HCT116 (cell line): ENCODE results near the gene CYP21A2. TPM values are rescaled to one million over a fixed set of nuclear protein-coding genes. Genes with fewer than 3 reads are reported as not detected.

Experiments used
- ATAC-seq: fragments of 200-7000 bp; cut with Tn5 transposase; 2 replicates; pipeline ENCODE4 v1.9.1; 2020; ENCODE audit warnings: mild to moderate bottlenecking, moderate library complexity
- BruUV-seq: library from RNA; stranded (reverse); fragments of 400-500 nt; replicated peaks from 2 replicates; lab custom pipeline; 2021; lab: Mats Ljungman, UMichigan
- CTCF ChIA-PET: fragments of 300-600 bp; sonication (Branson Sonifier 250); formaldehyde crosslinking; loops from one replicate; lab custom pipeline; 2021; ENCODE audit warnings: antibody characterized with exemption; lab: Charles Lee
- POLR2A ChIA-PET: fragments of 300-600, 350-600 bp; sonication (Branson Sonifier 250); formaldehyde crosslinking; loops from one replicate; lab custom pipeline; 2021; ENCODE audit warnings: antibody characterized with exemption; lab: Charles Lee
- RAD21 ChIA-PET, 2 experiments: fragments of 300-600 bp; sonication (Branson Sonifier 250); formaldehyde crosslinking; loops; one replicate each; lab custom pipeline; 2023; ENCODE audit warnings: low total read pairs in 2 of 2; ENCODE audit not compliant: uncharacterized antibody in 2 of 2, unreplicated experiment in 2 of 2, low non-redundant PET in 1 of 2; lab: Charles Lee
- DNase-seq: peaks from one replicate; pipeline ENCODE4 v3.0.0-alpha.2; 2010; ENCODE audit warnings: low read depth, low spot score
- H2AFZ ChIP-seq: fragments of 200-600 bp; shearing (Covaris generic), sonication (generic); 2 replicates; pipeline ENCODE4 v1.6.1; 2017; ENCODE audit warnings: low read depth, mixed run types, mixed read lengths, antibody characterized with exemption, low read length; ENCODE audit not compliant: poor library complexity, severe bottlenecking
- H3K27ac ChIP-seq: 2 replicates; pipeline ENCODE4 v1.5.1; 2012; ENCODE audit warnings: low read depth, low read length
- H3K27me3 ChIP-seq: fragments of 200-600 bp; sonication (generic); 2 replicates; pipeline ENCODE4 v1.6.1; 2016; ENCODE audit warnings: mixed run types, low read length, mixed read lengths; ENCODE audit not compliant: insufficient read depth
- H3K36me3 ChIP-seq, 2 experiments: fragments of 200-500 bp in 1 of 2; fragments of 200-600 bp in 1 of 2; sonication (Bioruptor generic) in 1 of 2; sonication (generic) in 1 of 2; 2 replicates each; pipeline versions ENCODE4 v1.5.1 to v1.6.1; 2014 to 2016; ENCODE audit warnings: low read length in 2 of 2, inconsistent platforms in 1 of 2, mixed read lengths in 1 of 2, mixed run types in 1 of 2; ENCODE audit not compliant: insufficient read depth in 2 of 2, control insufficient read depth in 1 of 2
- H3K4me1 ChIP-seq, 2 experiments: fragments of 200-600 bp in 1 of 2; sonication (generic) in 1 of 2; 2 replicates each; pipeline versions ENCODE4 v1.5.1 to v1.6.1; 2012 to 2017; ENCODE audit warnings: low read length in 2 of 2, inconsistent platforms in 1 of 2, mild to moderate bottlenecking in 1 of 2, mixed read lengths in 1 of 2, mixed run types in 1 of 2, moderate library complexity in 1 of 2; ENCODE audit not compliant: insufficient read depth in 2 of 2, control insufficient read depth in 1 of 2
- H3K4me2 ChIP-seq: fragments of 200-600 bp; sonication (generic); 2 replicates; pipeline ENCODE4 v1.6.1; 2017; ENCODE audit warnings: mixed run types, low read length, mixed read lengths
- H3K4me3 ChIP-seq, 2 experiments: fragments of 200-600 bp in 1 of 2; sonication (generic) in 1 of 2; replicated peaks in 1 of 2; 2 replicates each; pipeline ENCODE4 v1.5.1; 2011 to 2016; ENCODE audit warnings: low read length in 2 of 2, control low read depth in 1 of 2, low read depth in 1 of 2, mild to moderate bottlenecking in 1 of 2, mixed read lengths in 1 of 2, mixed run types in 1 of 2
- H3K79me2 ChIP-seq: fragments of 200-600 bp; sonication (generic); 2 replicates; pipeline ENCODE4 v1.6.1; 2017; ENCODE audit warnings: mild to moderate bottlenecking, mixed run types, low read length, moderate library complexity, mixed read lengths; ENCODE audit not compliant: insufficient read depth
- H3K9ac ChIP-seq: fragments of 200-600 bp; sonication (generic); 2 replicates; pipeline ENCODE4 v1.6.1; 2016; ENCODE audit warnings: low read length, mixed read lengths
- H3K9me2 ChIP-seq: fragments of 200-600 bp; sonication (generic), shearing (Covaris generic); 2 replicates; pipeline ENCODE4 v1.6.1; 2017; ENCODE audit warnings: mixed run types, mild to moderate bottlenecking, moderate library complexity; ENCODE audit not compliant: insufficient read depth
- H3K9me3 ChIP-seq, 2 experiments: fragments of 200-500 bp in 1 of 2; fragments of 200-600 bp in 1 of 2; sonication (Bioruptor generic) in 1 of 2; sonication (generic) in 1 of 2; 2 replicates each; pipeline ENCODE4 v1.6.1; 2014 to 2017; ENCODE audit warnings: low read length in 2 of 2, mixed read lengths in 2 of 2, inconsistent platforms in 1 of 2, low read depth in 1 of 2, mild to moderate bottlenecking in 1 of 2, mixed run types in 1 of 2, moderate library complexity in 1 of 2; ENCODE audit not compliant: control insufficient read depth in 1 of 2, insufficient read depth in 1 of 2
- H4K20me1 ChIP-seq: fragments of 200-600 bp; sonication (generic), shearing (Covaris generic); 2 replicates; pipeline ENCODE4 v1.6.1; 2017; ENCODE audit warnings: mixed run types, mild to moderate bottlenecking, moderate library complexity; ENCODE audit not compliant: insufficient read depth
- ATF3 ChIP-seq: IDR thresholded peaks from 2 replicates; pipeline ENCODE4 v1.6.1; 2012
- CBX3 ChIP-seq: IDR thresholded peaks from 2 replicates; pipeline ENCODE4 v1.6.1; 2012; ENCODE audit warnings: low read depth
- CEBPB ChIP-seq: IDR thresholded peaks from 2 replicates; pipeline ENCODE4 v1.6.1; 2012; ENCODE audit warnings: low read depth
- CTCF ChIP-seq, 3 experiments: fragments of 200-600 bp in 1 of 3; sonication (generic) in 1 of 3; IDR thresholded peaks in 2 of 3; conservative IDR thresholded peaks in 1 of 3; 2 replicates each; pipeline ENCODE4 v1.5.1; 2012 to 2017; ENCODE audit warnings: low read depth in 2 of 3, low read length in 2 of 3, antibody characterized with exemption in 1 of 3, borderline replicate concordance in 1 of 3, control low read depth in 1 of 3, mild to moderate bottlenecking in 1 of 3, mixed read lengths in 1 of 3, mixed run types in 1 of 3, moderate library complexity in 1 of 3; ENCODE audit not compliant: insufficient read depth in 1 of 3
- EGR1 ChIP-seq: IDR thresholded peaks from 2 replicates; pipeline ENCODE4 v1.6.1; 2012; ENCODE audit warnings: low read depth
- ELF1 ChIP-seq: IDR thresholded peaks from 2 replicates; pipeline ENCODE4 v1.6.1; 2012; ENCODE audit warnings: low read depth, borderline replicate concordance
- EZH2 ChIP-seq: fragments of 200-600 bp; sonication (generic); IDR thresholded peaks from 2 replicates; pipeline ENCODE4 v1.6.1; 2017; ENCODE audit warnings: antibody characterized with exemption, mixed run types
- JUND ChIP-seq: IDR thresholded peaks from 2 replicates; pipeline ENCODE4 v1.6.1; 2012
- MAX ChIP-seq: IDR thresholded peaks from 2 replicates; pipeline ENCODE4 v1.6.1; 2012
- POLR2A ChIP-seq: IDR thresholded peaks from 2 replicates; pipeline ENCODE4 v1.7.0; 2011; ENCODE audit warnings: borderline replicate concordance; ENCODE audit not compliant: insufficient read depth, insufficient read length; ENCODE audit errors: extremely low read depth
- POLR2AphosphoS5 ChIP-seq: IDR thresholded peaks from 2 replicates; pipeline ENCODE4 v1.6.1; 2011; ENCODE audit warnings: mild to moderate bottlenecking, low read depth, low read length, moderate library complexity
- REST ChIP-seq: IDR thresholded peaks from 2 replicates; pipeline ENCODE4 v1.6.1; 2012; ENCODE audit warnings: low read depth
- SIN3A ChIP-seq: IDR thresholded peaks from 2 replicates; pipeline ENCODE4 v1.6.1; 2012; ENCODE audit warnings: low read depth
- SP1 ChIP-seq: IDR thresholded peaks from 2 replicates; pipeline ENCODE4 v1.6.1; 2012; ENCODE audit warnings: low read depth
- TCF7L2 ChIP-seq: IDR thresholded peaks from 2 replicates; pipeline ENCODE4 v1.7.0; 2011; ENCODE audit warnings: borderline replicate concordance, inconsistent platforms; ENCODE audit not compliant: insufficient read depth, insufficient read length; ENCODE audit errors: extremely low read depth
- YY1 ChIP-seq: IDR thresholded peaks from 2 replicates; pipeline ENCODE4 v1.6.1; 2011; ENCODE audit warnings: low read length, low read depth, moderate library complexity, mild to moderate bottlenecking; ENCODE audit not compliant: insufficient replicate concordance; ENCODE audit errors: extremely low read depth
- ZFX ChIP-seq: fragments of 450-650 bp; IDR thresholded peaks from 2 replicates; pipeline ENCODE4 v1.6.1; 2017
- ZNF274 ChIP-seq: fragments of 200-500 bp; sonication (Bioruptor generic); IDR thresholded peaks from 2 replicates; pipeline ENCODE4 v1.6.1; 2014; ENCODE audit warnings: mild to moderate bottlenecking, low read depth, low read length, inconsistent platforms
- intact Hi-C: fragments of 100-400 bp; cut with micrococcal nuclease; formaldehyde crosslinking; loops from 2 replicates; pipeline ENCODE4 v1.10.0; 2022
- total RNA-seq: library from RNA; stranded (reverse); gene quantifications from one replicate; pipeline ENCODE4 v1.2.1, GENCODE V29; 2021; ENCODE audit not compliant: unreplicated experiment

CYP21A2 gene
- total RNA-seq, 1 experiment from 2014 or later, result 1.4 TPM

GRCh38 chr6:32087574-32088486 is 49.6 kb downstream of the CYP21A2 start:
- peak; percentile 81 for DNase-seq
- Histone ChIP-seq H2AFZ (no peak overlapping the region), H3K4me1 (peaks cover 14 to 28% of the 10 kb centered on the region in 2 experiments), H3K27ac (peak overlapping the region; percentile 47; the same call in 1 of the 2 replicates), H3K4me2 (peak overlapping the region; percentile 56), H3K36me3 (no peaks in the 10 kb centered on the region), H4K20me1 (no peaks in the 10 kb centered on the region), H3K27me3 (no peaks in the 10 kb centered on the region), H3K4me3 (peak overlapping the region; percentile 19; a peak in 3 of 4 replicates), H3K79me2 (no peaks in the 10 kb centered on the region), H3K9me3 (no peaks in the 10 kb centered on the region), H3K9me2 (no peaks in the 10 kb centered on the region), H3K9ac (peak overlapping the region; percentile 14; the same call in 1 of the 2 replicates)
- intact Hi-C loops, result loop anchor here (1.0 kb wide), 1 partner anchor 107 kb away; no protein-coding TSS in a partner anchor
- POLR2A ChIA-PET, result interaction anchor here (0.6 kb wide), 1 partner anchor 680 kb away, joined by 3 read pairs; no protein-coding TSS in a partner anchor
- peak; percentile 99 for ATAC-seq
- BruUV-seq, result TSS peak; percentile 54
- CTCF ChIA-PET, result interaction anchor here (0.6 to 1.6 kb wide), 8 partner anchors 12 to 326 kb away, joined by 3 to 6 read pairs (median 4); partner anchors contain the start of gene VWA7
- RAD21 ChIA-PET, result interaction anchor here in 1 of 2 experiments (0.9 kb wide), 1 partner anchor 325 kb away, joined by 4 read pairs; no protein-coding TSS in a partner anchor
- TF ChIP-seq ZFX, result no peak
- TF ChIP-seq SP1, result no peak
- no peak for TF ChIP-seq CEBPB
- peak; percentile 32 for TF ChIP-seq TCF7L2
- TF ChIP-seq YY1, result peak; percentile 30
- TF ChIP-seq POLR2A, result no peak
- TF ChIP-seq POLR2AphosphoS5, result 0 out of 2 replicates have a peak, but pooled peaks have one; percentile 33
- no peak for TF ChIP-seq JUND
- no peak for TF ChIP-seq ZNF274
- TF ChIP-seq REST, result no peak
- TF ChIP-seq CTCF (IDR thresholded peaks at IDR 0.05 in 2 of 3, conservative IDR thresholded peaks at IDR 0.05 in 1 of 3; ENCODE audit: borderline replicate concordance in 1 of 3, insufficient read depth in 1 of 3, low read depth in 2 of 3, low read length in 2 of 3), result peak; percentile 59 to 71 (median 64)
- TF ChIP-seq CBX3, result 0 out of 2 replicates have a peak, but pooled peaks have one; percentile 36
- TF ChIP-seq MAX, result no peak; the same call in 1 of the 2 replicates
- no peak for TF ChIP-seq EZH2
- no peak for TF ChIP-seq EGR1
- no peak for TF ChIP-seq ATF3
- TF ChIP-seq ELF1, result no peak
- no peak for TF ChIP-seq SIN3A
